Measurements from ENCODE around the gene CD207.

- TF ChIP-seq GATA1 (IDR thresholded peaks at IDR 0.05; ENCODE audit: low read depth, low read length) = no peak
- TF ChIP-seq POLR2A (IDR thresholded peaks at IDR 0.05; ENCODE audit: low read length) = no peak
Measured at GRCh38 chr2:70817284-70817954, 18.2 kb downstream of the CD207 start.

All from erythroblast (primary cell).